HFFc6 (cell line): ENCODE measurements around the gene NCKAP5. TPM values are rescaled to one million over a fixed set of nuclear protein-coding genes. Genes with fewer than 3 reads are reported as not detected.
A peak's percentile ranks its signal among the peaks of the same experiment; 100 is the strongest.

Experiments used
- DNase-seq: peaks from one replicate; pipeline ENCODE4 v3.0.0-alpha.2; 2018
- H3K27ac Mint-ChIP-seq: 2 replicates; pipeline ENCODE4 v1.8.0; 2020; ENCODE audit warnings: mild to moderate bottlenecking, mixed read lengths
- H3K27me3 Mint-ChIP-seq: 2 replicates; pipeline ENCODE4 v1.8.0; 2021; ENCODE audit warnings: mild to moderate bottlenecking, moderate library complexity, mixed read lengths; ENCODE audit not compliant: insufficient read depth
- H3K36me3 Mint-ChIP-seq: 2 replicates; pipeline ENCODE4 v1.8.0; 2021; ENCODE audit warnings: low read depth, mixed read lengths
- H3K4me1 Mint-ChIP-seq: 2 replicates; pipeline ENCODE4 v1.8.0; 2020; ENCODE audit warnings: low read depth, mixed read lengths
- H3K4me3 Mint-ChIP-seq: 2 replicates; pipeline ENCODE4 v1.8.0; 2020; ENCODE audit warnings: mild to moderate bottlenecking, moderate library complexity, mixed read lengths
- H3K9me3 Mint-ChIP-seq: 2 replicates; pipeline ENCODE4 v1.8.0; 2020; ENCODE audit warnings: mild to moderate bottlenecking, mixed read lengths
- total RNA-seq, 6 experiments: library from RNA; stranded (reverse); fragmentation: NEBNext Ultra II Directional; extraction: Animal tissue kit (Norgen Biotek cat#: 25700); gene quantifications; 2 replicates in 1 of 6; 3 replicates in 5 of 6; pipeline ENCODE4 v1.2.3, GENCODE V29; 2021
- TF ChIP-seq, protein P1 (sequence below): fragments of 200-600 bp; sonication (generic); IDR thresholded peaks from 2 replicates; pipeline ENCODE4 v1.5.0; 2021; ENCODE audit warnings: antibody characterized with exemption, mild to moderate bottlenecking

Gene NCKAP5
- total RNA-seq, 6 experiments from 2014 or later = 0.31 to 4.0 (median 3.1) TPM

GRCh38 chr2:133331436-133331835 lies 236.8 kb downstream of the NCKAP5 start:
- no peak overlapping the region; the same call in 1 of the 2 replicates for H3K27ac Mint-ChIP-seq
- no peaks in the 10 kb centered on the region for H3K27me3 Mint-ChIP-seq
- no peak for DNase-seq
- H3K4me1 Mint-ChIP-seq = peaks cover 52% of the 10 kb centered on the region
- H3K4me3 Mint-ChIP-seq = no peak overlapping the region
- TF ChIP-seq, protein P1, sequence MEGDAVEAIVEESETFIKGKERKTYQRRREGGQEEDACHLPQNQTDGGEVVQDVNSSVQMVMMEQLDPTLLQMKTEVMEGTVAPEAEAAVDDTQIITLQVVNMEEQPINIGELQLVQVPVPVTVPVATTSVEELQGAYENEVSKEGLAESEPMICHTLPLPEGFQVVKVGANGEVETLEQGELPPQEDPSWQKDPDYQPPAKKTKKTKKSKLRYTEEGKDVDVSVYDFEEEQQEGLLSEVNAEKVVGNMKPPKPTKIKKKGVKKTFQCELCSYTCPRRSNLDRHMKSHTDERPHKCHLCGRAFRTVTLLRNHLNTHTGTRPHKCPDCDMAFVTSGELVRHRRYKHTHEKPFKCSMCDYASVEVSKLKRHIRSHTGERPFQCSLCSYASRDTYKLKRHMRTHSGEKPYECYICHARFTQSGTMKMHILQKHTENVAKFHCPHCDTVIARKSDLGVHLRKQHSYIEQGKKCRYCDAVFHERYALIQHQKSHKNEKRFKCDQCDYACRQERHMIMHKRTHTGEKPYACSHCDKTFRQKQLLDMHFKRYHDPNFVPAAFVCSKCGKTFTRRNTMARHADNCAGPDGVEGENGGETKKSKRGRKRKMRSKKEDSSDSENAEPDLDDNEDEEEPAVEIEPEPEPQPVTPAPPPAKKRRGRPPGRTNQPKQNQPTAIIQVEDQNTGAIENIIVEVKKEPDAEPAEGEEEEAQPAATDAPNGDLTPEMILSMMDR = no peak
- no peaks in the 10 kb centered on the region for H3K9me3 Mint-ChIP-seq
- no peaks in the 10 kb centered on the region for H3K36me3 Mint-ChIP-seq

DNA sequence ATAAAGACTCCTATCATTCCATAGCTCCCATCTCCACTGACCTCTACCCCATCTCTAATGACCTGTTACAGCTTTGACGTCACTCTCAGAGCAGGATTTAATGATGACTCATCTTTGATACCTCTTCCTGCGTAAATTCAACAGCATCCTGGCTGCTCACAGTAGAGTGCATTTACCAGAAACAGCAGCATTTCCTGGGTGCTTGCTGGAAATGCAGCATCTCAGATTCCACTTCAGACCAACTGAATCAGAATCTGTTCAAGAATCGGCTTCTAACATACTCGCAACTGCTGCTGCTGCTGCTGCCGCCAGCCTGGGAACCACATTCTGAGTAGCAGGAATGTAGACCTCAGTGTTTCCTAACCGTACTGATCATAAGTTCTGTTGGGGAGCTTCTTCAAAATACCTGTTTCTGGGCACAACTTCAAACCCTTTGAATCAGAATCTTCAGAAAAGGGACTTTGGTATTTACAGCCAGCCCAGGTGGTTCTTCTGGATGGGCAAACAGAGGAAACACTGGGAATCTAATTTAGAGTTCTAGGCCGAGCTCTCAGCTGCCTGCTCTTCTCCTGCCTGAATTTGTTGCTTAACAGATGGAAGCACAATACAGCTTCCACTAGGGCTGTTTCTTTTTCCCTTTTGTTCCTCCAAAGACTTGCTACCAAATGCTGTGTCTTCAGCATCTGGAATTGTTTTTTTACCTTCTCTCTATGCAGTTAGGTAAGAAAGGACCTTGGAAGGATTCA lies 241.4 kb downstream of the NCKAP5 start:
- Mint-ChIP-seq H3K36me3 (no peaks in the 10 kb centered on the region), H3K4me3 (peak overlapping the region; percentile 2; the same call in 1 of the 2 replicates), H3K27me3 (no peaks in the 10 kb centered on the region), H3K9me3 (no peaks in the 10 kb centered on the region; the same call in 1 of the 2 replicates), H3K4me1 (peaks cover 67% of the 10 kb centered on the region), H3K27ac (peak overlapping the region; percentile 64)
- DNase-seq = peak; percentile 38
- TF ChIP-seq, protein P1 = no peak

DNA sequence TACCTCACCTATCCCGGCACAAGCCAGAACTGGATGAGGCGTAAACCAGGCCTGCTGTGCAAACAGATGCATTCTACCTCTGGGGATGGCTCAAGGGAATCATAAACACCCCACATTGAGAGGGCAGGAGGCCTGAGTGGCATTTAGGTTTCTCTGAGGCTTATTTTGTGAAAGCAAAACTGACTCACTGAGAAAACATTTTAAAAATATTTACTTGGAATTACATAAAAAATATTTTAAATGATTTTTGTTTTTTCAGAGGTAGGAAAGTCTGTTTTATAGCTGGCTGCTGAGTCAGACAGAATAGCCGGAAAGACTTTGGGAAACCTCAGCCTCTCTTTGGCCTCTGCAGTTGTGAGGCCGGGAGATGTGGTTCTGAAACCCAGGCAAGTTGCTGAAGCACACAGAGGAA lies 244.1 kb downstream of the NCKAP5 start:
- Mint-ChIP-seq H3K4me1 (peaks cover 57% of the 10 kb centered on the region), H3K36me3 (no peaks in the 10 kb centered on the region), H3K9me3 (no peaks in the 10 kb centered on the region; the same call in 1 of the 2 replicates), H3K27ac (peak overlapping the region; percentile 70; the same call in 1 of the 2 replicates), H3K4me3 (no peak overlapping the region), H3K27me3 (no peaks in the 10 kb centered on the region)
- TF ChIP-seq, protein P1 = no peak
- DNase-seq = peak; percentile 80

- TF ChIP-seq, protein P1 = no peak
- H3K27me3 Mint-ChIP-seq = no peaks in the 10 kb centered on the region
- no peaks in the 10 kb centered on the region for H3K36me3 Mint-ChIP-seq
- peak overlapping the region; percentile 70; the same call in 1 of the 2 replicates for H3K27ac Mint-ChIP-seq
- no peaks in the 10 kb centered on the region; the same call in 1 of the 2 replicates for H3K9me3 Mint-ChIP-seq
- no peak overlapping the region for H3K4me3 Mint-ChIP-seq
- H3K4me1 Mint-ChIP-seq = peaks cover 49% of the 10 kb centered on the region
- DNase-seq = no peak
Measured at GRCh38 chr2:133322909-133323308, 245.4 kb downstream of the NCKAP5 start.

GRCh38 chr2:133317178-133317577 lies 251.1 kb downstream of the NCKAP5 start:
- Mint-ChIP-seq H3K4me1 (peaks cover 9% of the 10 kb centered on the region; the same call in 1 of the 2 replicates), H3K9me3 (peaks cover 4% of the 10 kb centered on the region; the same call in 1 of the 2 replicates), H3K36me3 (no peaks in the 10 kb centered on the region), H3K4me3 (no peak overlapping the region), H3K27ac (no peak overlapping the region), H3K27me3 (0 out of 2 replicates have a peak, but pooled peaks cover 2% of the 10 kb centered on the region)
- TF ChIP-seq, protein P1 = no peak
- no peak for DNase-seq
